ENCODE data around the gene STAT3. TPM values are rescaled to one million over a fixed set of nuclear protein-coding genes. Genes with fewer than 3 reads are reported as not detected.

The STAT3 gene
- total and polyA plus RNA-seq, 2 of the 13 experiments (the other 11 are each of a cell fraction or from before 2014, with no cell fraction given) = 61.8 to 62.4 TPM

DNA sequence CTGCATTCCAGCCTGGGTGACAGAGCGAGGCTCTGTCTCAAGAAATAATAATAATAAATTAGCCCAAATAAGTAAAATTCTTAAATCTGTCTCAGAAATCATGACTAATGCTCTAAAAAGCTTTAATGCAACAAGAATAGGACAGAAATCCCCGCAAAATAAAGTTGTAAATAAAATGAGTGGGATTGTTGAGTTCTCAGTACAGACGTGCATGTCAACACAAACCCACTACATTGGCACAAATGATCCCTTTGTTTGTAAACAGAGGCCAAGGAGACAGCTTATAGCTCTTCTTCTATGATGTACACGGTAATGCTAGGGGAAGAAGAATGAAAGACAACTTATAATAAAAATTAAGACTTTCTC lies 118.1 kb downstream of the STAT3 start (continued):
- TF ChIP-seq SP1 (IDR thresholded peaks at IDR 0.05) (no peak), SP1 (CRISPR knock-in tag; IDR thresholded peaks at IDR 0.05) (no peak), SMAD3 (CRISPR knock-in tag; IDR thresholded peaks at IDR 0.05) (no peak), ZBTB1 (CRISPR knock-in tag; IDR thresholded peaks at IDR 0.05; ENCODE audit: borderline replicate concordance) (no peak)
- TF ChIP-seq, protein P1, sequence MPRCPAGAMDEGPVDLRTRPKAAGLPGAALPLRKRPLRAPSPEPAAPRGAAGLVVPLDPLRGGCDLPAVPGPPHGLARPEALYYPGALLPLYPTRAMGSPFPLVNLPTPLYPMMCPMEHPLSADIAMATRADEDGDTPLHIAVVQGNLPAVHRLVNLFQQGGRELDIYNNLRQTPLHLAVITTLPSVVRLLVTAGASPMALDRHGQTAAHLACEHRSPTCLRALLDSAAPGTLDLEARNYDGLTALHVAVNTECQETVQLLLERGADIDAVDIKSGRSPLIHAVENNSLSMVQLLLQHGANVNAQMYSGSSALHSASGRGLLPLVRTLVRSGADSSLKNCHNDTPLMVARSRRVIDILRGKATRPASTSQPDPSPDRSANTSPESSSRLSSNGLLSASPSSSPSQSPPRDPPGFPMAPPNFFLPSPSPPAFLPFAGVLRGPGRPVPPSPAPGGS (CRISPR knock-in tag; IDR thresholded peaks at IDR 0.05) = no peak

DNA sequence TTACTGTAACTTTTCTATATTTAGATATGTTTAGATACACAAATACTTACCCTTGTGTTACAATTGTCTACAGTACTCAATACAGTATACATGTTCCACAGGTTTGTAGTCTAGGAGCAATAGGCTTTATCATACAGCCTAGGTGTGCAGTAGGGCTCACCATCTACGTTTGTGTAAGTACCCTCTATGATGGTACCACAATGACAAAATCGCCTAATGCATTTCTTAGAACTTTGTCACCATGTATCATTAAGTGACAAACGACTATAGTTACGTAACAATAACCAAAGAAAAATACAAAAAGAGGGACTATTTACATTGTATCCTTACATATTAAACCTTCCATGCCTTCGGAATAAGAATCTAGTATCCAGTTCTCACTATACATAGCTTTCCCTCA lies 120.0 kb downstream of the STAT3 start:
- CTCF ChIA-PET (ENCODE audit: low intra/inter-chr PET ratio, low total read pairs) = no interaction called here
- no peaks in the 10 kb centered on the region for H3K36me3 ChIP-seq (replicated peaks in 1 of 2; ENCODE audit: control insufficient read depth in 1 of 2, insufficient read depth in 2 of 2, low read length in 2 of 2)
- POLR2A ChIA-PET = interaction anchor here (1.9 to 2.2 kb wide), 2 partner anchors 10 to 20 kb away, joined by 7 to 13 read pairs; no protein-coding TSS in a partner anchor
- H3K27me3 ChIP-seq (ENCODE audit: control insufficient read depth in 1 of 2, insufficient read depth in 2 of 2, low read length in 2 of 2) = no peaks in the 10 kb centered on the region
- DNase-seq (ENCODE audit: low spot score) (no peak), FAIRE-seq (no peak), ATAC-seq (no peak; the same call in 2 of the 3 replicates)
- TF ChIP-seq TRIM24 (CRISPR knock-in tag; IDR thresholded peaks at IDR 0.05) (no peak), CEBPG (CRISPR knock-in tag; IDR thresholded peaks at IDR 0.05) (peak; percentile 15; the same call in 1 of the 2 replicates), CEBPB (IDR thresholded peaks at IDR 0.05; ENCODE audit: borderline replicate concordance, low read depth, low read length) (peak; percentile 66; the same call in 1 of the 2 replicates)
- intact Hi-C loops (cut with micrococcal nuclease; ENCODE audit: unreplicated experiment) (no loop called here), in situ Hi-C loops (cut with HindIII; ENCODE audit: extremely low pct_ligation_motif_present, low pct_unique_long_range_greater_than_20kb) (no loop called here)
- no peak overlapping the region for H2AFZ ChIP-seq (ENCODE audit: low read length)
- peak overlapping the region; percentile 52 for H3K27ac ChIP-seq (ENCODE audit: extremely low read length, insufficient read depth, low read length)
- H3K9ac ChIP-seq (ENCODE audit: insufficient read depth, low read depth, low read length) = no peak overlapping the region
- H3K79me2 ChIP-seq (ENCODE audit: insufficient read depth, low read length) = peaks cover 60% of the 10 kb centered on the region
- H3K4me2 ChIP-seq (ENCODE audit: low read depth, low read length) = no peak overlapping the region
- H3K4me3 ChIP-seq (replicated peaks in 1 of 3; ENCODE audit: insufficient read depth in 1 of 3, low read depth in 2 of 3, low read length in 3 of 3) = no peak overlapping the region
- H3K9me3 ChIP-seq (ENCODE audit: low read length) = no peaks in the 10 kb centered on the region
- no peaks in the 10 kb centered on the region for H4K20me1 ChIP-seq (ENCODE audit: insufficient read depth, low read length)
- 74% methylated on average over 5 of the region's 5 CpGs for WGBS (ENCODE audit: low lambda C conversion rate)
- no TSS peak for BruUV-seq (replicated peaks)
- H3K4me1 ChIP-seq (ENCODE audit: insufficient read depth, low read length) = peaks cover 68% of the 10 kb centered on the region
